Activated CD4-positive, CD25-positive, alpha-beta regulatory T cell treated with anti-CD3 and anti-CD28 coated beads, Interleukin-2, amount 50 U/mL, for 24 hours (primary cell): Measurements from ENCODE around the gene SLC25A33.

ENCODE experiments used
- ATAC-seq, 2 donors: fragments of 150-1000 bp; cut with Tn5 transposase; one replicate each; pipeline ENCODE4 v1.10.0; 2021; ENCODE audit warnings: mild to moderate bottlenecking in 1 of 2, moderate library complexity in 1 of 2

The SLC25A33 gene

GRCh38 chr1:9589144-9589718, 50.0 kb downstream of the SLC25A33 start:
- ATAC-seq = peak; percentile 27 to 32

- no peak for ATAC-seq
These were observed 50.5 kb downstream of the SLC25A33 start for GRCh38 chr1:9589719-9590157.

- ATAC-seq = no peak
These were observed 50.9 kb downstream of the SLC25A33 start for GRCh38 chr1:9590201-9590600.

GRCh38 chr1:9590945-9591668, 51.8 kb downstream of the SLC25A33 start:
- no peak for ATAC-seq

- no peak for ATAC-seq
These were observed 52.6 kb downstream of the SLC25A33 start for GRCh38 chr1:9591669-9592509.

- ATAC-seq = no peak
These were observed 53.3 kb downstream of the SLC25A33 start for GRCh38 chr1:9592510-9593075.

GRCh38 chr1:9593147-9593491, 53.9 kb downstream of the SLC25A33 start:
- no peak for ATAC-seq

GRCh38 chr1:9593492-9594465, 54.5 kb downstream of the SLC25A33 start:
- ATAC-seq = no peak

GRCh38 chr1:9594471-9595155, 55.3 kb downstream of the SLC25A33 start:
- ATAC-seq = no peak

GRCh38 chr1:9595156-9595967, 56.1 kb downstream of the SLC25A33 start:
- no peak for ATAC-seq

GRCh38 chr1:9595968-9596340, 56.7 kb downstream of the SLC25A33 start:
- no peak for ATAC-seq

GRCh38 chr1:9596415-9597123, 57.3 kb downstream of the SLC25A33 start:
- ATAC-seq = no peak

GRCh38 chr1:9597361-9598315, 58.4 kb downstream of the SLC25A33 start:
- ATAC-seq = no peak

- no peak for ATAC-seq
These were observed 59.0 kb downstream of the SLC25A33 start for GRCh38 chr1:9598316-9598700.

GRCh38 chr1:9599741-9600140, 60.5 kb downstream of the SLC25A33 start:
- ATAC-seq = no peak

- ATAC-seq = no peak
These were observed 61.9 kb downstream of the SLC25A33 start for GRCh38 chr1:9600861-9601834.

GRCh38 chr1:9601942-9602793, 62.9 kb downstream of the SLC25A33 start:
- ATAC-seq = no peak
